HS-5 (cell line): ENCODE data around the gene SPINT4.

Source experiments
- DNase-seq: peaks from one replicate; pipeline ENCODE4 v3.0.0-alpha.2; 2012; ENCODE audit warnings: low read depth

SPINT4 gene

GRCh38 chr20:45765307-45765875 lies 43.2 kb downstream of the SPINT4 start:
- no peak for DNase-seq

DNA sequence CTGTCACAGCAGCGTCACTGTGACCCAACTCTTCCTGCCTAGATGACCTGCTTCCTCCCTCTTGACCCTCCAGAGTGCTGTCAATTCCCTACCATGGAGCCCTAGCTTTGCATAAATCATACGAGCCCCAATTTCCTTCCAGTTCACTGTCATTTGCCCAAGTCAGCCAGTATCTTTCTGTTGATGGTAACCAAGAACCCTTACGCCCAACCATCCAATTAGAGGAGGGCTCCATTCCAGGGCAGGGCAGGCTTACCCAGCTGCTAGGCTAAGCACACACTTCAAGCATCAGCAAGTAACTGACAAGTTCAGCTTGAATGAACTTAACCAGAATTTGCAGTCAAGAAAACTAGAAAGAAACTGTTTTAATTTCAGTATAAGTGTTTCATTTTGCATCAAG lies 43.8 kb downstream of the SPINT4 start:
- DNase-seq = no peak

DNA sequence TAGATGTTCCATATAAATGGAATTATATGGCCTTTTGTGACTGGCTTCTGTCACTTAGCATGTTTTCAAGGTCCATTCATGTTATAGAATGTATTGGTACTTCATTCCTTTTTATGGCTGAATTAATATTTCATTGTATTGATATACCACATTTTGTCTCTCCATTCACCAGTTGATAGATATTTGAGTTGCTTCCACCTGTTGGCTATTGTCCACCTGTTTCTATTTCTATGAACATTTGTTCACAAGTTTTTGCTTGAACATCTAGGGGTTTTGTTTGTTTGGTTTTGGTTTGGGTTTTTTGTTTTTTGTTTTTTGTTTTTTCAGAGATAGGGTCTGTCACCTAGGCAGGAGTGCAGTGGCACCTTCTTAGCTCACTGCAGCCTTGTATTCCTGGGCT lies 46.3 kb downstream of the SPINT4 start:
- DNase-seq = no peak

- DNase-seq = peak; percentile 81
These were observed 49.1 kb downstream of the SPINT4 start for GRCh38 chr20:45771182-45771759.

DNA sequence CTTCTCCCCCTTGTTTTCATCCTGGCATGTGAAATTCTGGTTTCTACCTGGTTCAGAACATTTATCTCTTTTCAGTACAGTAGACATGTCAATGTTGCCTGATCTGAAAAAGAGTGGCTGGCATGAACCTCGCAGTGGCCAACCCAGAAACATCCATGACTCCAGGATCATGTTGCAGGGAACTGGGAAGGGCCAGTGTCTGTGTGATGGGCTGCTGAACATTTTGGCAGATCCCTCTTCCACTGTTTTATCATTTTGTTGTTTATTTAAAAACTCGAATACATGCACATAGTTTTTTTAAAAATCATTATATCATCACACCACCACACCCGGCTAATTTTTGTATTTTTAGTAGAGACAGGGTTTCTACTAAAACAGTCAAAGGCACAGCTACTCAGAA lies 50.5 kb downstream of the SPINT4 start:
- no peak for DNase-seq

DNA sequence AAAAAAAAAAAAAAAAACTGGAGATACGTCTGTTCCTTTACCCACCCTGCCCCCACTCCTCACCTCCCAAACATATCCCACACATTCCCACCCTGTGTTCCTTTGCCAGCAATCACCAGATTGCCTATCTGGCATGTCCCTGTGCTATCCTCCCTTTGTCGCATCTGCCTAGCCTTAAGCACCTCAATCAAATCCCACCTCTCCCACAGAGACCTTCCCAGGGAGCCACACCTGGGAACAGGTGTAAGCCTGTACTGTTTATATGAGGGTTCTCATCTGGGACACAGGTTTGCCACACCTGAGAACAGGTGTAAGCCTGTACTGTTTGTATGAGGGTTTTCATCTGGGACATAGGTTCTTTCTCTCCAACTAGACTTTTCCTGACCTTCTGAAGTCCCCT lies 52.8 kb downstream of the SPINT4 start:
- DNase-seq = no peak

- no peak for DNase-seq
These were observed 53.3 kb downstream of the SPINT4 start for GRCh38 chr20:45775411-45775810.
